ENCODE results near the gene TRIM25.

TRIM25 gene

GRCh38 chr17:56866076-56866475, 47.8 kb downstream of the TRIM25 start:
- DNase-seq, result peak; percentile 38 to 65
- peaks cover 1% of the 10 kb centered on the region for H3K79me1 ChIP-seq (ENCODE audit: low read length)
- no peak overlapping the region for H4K12ac ChIP-seq (ENCODE audit: low read depth, low read length)
- H3K4ac ChIP-seq (ENCODE audit: low read depth, low read length), result no peak overlapping the region
- H2BK5ac ChIP-seq (ENCODE audit: low read depth, low read length, poor library complexity), result no peak overlapping the region
- H3K18ac ChIP-seq (ENCODE audit: low read length), result no peak overlapping the region
- no peak overlapping the region for H3K23ac ChIP-seq (ENCODE audit: low read length)
- H2BK12ac ChIP-seq (ENCODE audit: low read length), result no peak overlapping the region
- H3K27ac ChIP-seq (ENCODE audit: low read depth, low read length), result no peak overlapping the region
- no peaks in the 10 kb centered on the region for H3K9me3 ChIP-seq (ENCODE audit: insufficient read depth, low read depth, low read length)
- no peak overlapping the region for H3K4me3 ChIP-seq (ENCODE audit: low read depth, low read length)
- no peaks in the 10 kb centered on the region for H3K79me2 ChIP-seq (ENCODE audit: control insufficient read depth, insufficient read depth, low read length, poor library complexity)
- H4K91ac ChIP-seq (ENCODE audit: low read depth, low read length), result no peak overlapping the region
- peaks cover 3 to 9% of the 10 kb centered on the region in 2 experiments for H3K4me1 ChIP-seq (ENCODE audit: control insufficient read depth in 1 of 2, insufficient read depth in 2 of 2, low read length in 2 of 2)
- no peak overlapping the region for H2AFZ ChIP-seq (ENCODE audit: insufficient read depth, low read length, poor library complexity)
- H3K14ac ChIP-seq (ENCODE audit: low read length), result no peak overlapping the region
- H2BK120ac ChIP-seq (ENCODE audit: insufficient read depth, low read length, poor library complexity), result no peak overlapping the region
- no peak overlapping the region for H4K8ac ChIP-seq (ENCODE audit: low read depth, low read length)
- H3K4me2 ChIP-seq (ENCODE audit: low read length), result no peak overlapping the region
- H3K9ac ChIP-seq (ENCODE audit: low read length), result no peak overlapping the region
- no peak overlapping the region for H2AK5ac ChIP-seq (ENCODE audit: low read length)
- no CpG with 5 or more reads among the region's 5 CpGs for WGBS (ENCODE audit: extremely low coverage, insufficient coverage, insufficient read length)
- peaks cover 1 to 2% of the 10 kb centered on the region in 2 experiments for H3K36me3 ChIP-seq (ENCODE audit: control insufficient read depth in 1 of 2, insufficient read depth in 2 of 2, low read length in 2 of 2)
- no peaks in the 10 kb centered on the region for H3K27me3 ChIP-seq (ENCODE audit: insufficient read depth, low read length)

GRCh38 chr17:56863974-56864373, 49.9 kb downstream of the TRIM25 start:
- H3K14ac ChIP-seq (ENCODE audit: low read length), result no peak overlapping the region
- no peaks in the 10 kb centered on the region for H3K9me3 ChIP-seq (ENCODE audit: insufficient read depth, low read depth, low read length)
- H3K4me3 ChIP-seq (ENCODE audit: low read depth, low read length), result no peak overlapping the region
- H3K79me2 ChIP-seq (ENCODE audit: control insufficient read depth, insufficient read depth, low read length, poor library complexity), result no peaks in the 10 kb centered on the region
- no peak overlapping the region for H2AK5ac ChIP-seq (ENCODE audit: low read length)
- WGBS (ENCODE audit: extremely low coverage, insufficient coverage, insufficient read length), result no CpG with 5 or more reads among the region's 3 CpGs
- no peak for DNase-seq
- H3K23ac ChIP-seq (ENCODE audit: low read length), result no peak overlapping the region
- H2AFZ ChIP-seq (ENCODE audit: insufficient read depth, low read length, poor library complexity), result no peak overlapping the region
- H3K27me3 ChIP-seq (ENCODE audit: insufficient read depth, low read length), result no peaks in the 10 kb centered on the region
- H3K4ac ChIP-seq (ENCODE audit: low read depth, low read length), result no peak overlapping the region
- H3K9ac ChIP-seq (ENCODE audit: low read length), result no peak overlapping the region
- H4K12ac ChIP-seq (ENCODE audit: low read depth, low read length), result no peak overlapping the region
- no peak overlapping the region for H2BK12ac ChIP-seq (ENCODE audit: low read length)
- no peak overlapping the region for H2BK120ac ChIP-seq (ENCODE audit: insufficient read depth, low read length, poor library complexity)
- H3K18ac ChIP-seq (ENCODE audit: low read length), result no peak overlapping the region
- H4K8ac ChIP-seq (ENCODE audit: low read depth, low read length), result no peak overlapping the region
- no peak overlapping the region for H4K91ac ChIP-seq (ENCODE audit: low read depth, low read length)
- peaks cover 1% of the 10 kb centered on the region for H3K79me1 ChIP-seq (ENCODE audit: low read length)
- no peak overlapping the region for H3K27ac ChIP-seq (ENCODE audit: low read depth, low read length)
- H3K36me3 ChIP-seq (ENCODE audit: control insufficient read depth in 1 of 2, insufficient read depth in 2 of 2, low read length in 2 of 2), result peaks cover 1 to 6% of the 10 kb centered on the region in 2 experiments
- peaks cover 3 to 4% of the 10 kb centered on the region in 2 experiments for H3K4me1 ChIP-seq (ENCODE audit: control insufficient read depth in 1 of 2, insufficient read depth in 2 of 2, low read length in 2 of 2)
- H3K4me2 ChIP-seq (ENCODE audit: low read length), result no peak overlapping the region
- no peak overlapping the region for H2BK5ac ChIP-seq (ENCODE audit: low read depth, low read length, poor library complexity)

- no peak for DNase-seq
- H3K79me2 ChIP-seq (ENCODE audit: control insufficient read depth, insufficient read depth, low read length, poor library complexity), result no peaks in the 10 kb centered on the region
- no peak overlapping the region for H4K91ac ChIP-seq (ENCODE audit: low read depth, low read length)
- H2BK120ac ChIP-seq (ENCODE audit: insufficient read depth, low read length, poor library complexity), result no peak overlapping the region
- no peaks in the 10 kb centered on the region for H3K27me3 ChIP-seq (ENCODE audit: insufficient read depth, low read length)
- no CpG with 5 or more reads among the region's 3 CpGs for WGBS (ENCODE audit: extremely low coverage, insufficient coverage, insufficient read length)
- H3K23ac ChIP-seq (ENCODE audit: low read length), result no peak overlapping the region
- no peaks in the 10 kb centered on the region for H3K9me3 ChIP-seq (ENCODE audit: insufficient read depth, low read depth, low read length)
- H3K4me1 ChIP-seq (ENCODE audit: control insufficient read depth in 1 of 2, insufficient read depth in 2 of 2, low read length in 2 of 2), result no peaks in the 10 kb centered on the region
- no peak overlapping the region for H3K4me2 ChIP-seq (ENCODE audit: low read length)
- H3K36me3 ChIP-seq (ENCODE audit: control insufficient read depth in 1 of 2, insufficient read depth in 2 of 2, low read length in 2 of 2), result peaks cover 1 to 6% of the 10 kb centered on the region in 2 experiments
- no peak overlapping the region for H2BK5ac ChIP-seq (ENCODE audit: low read depth, low read length, poor library complexity)
- no peak overlapping the region for H3K18ac ChIP-seq (ENCODE audit: low read length)
- H3K4me3 ChIP-seq (ENCODE audit: low read depth, low read length), result no peak overlapping the region
- no peak overlapping the region for H3K14ac ChIP-seq (ENCODE audit: low read length)
- H2BK12ac ChIP-seq (ENCODE audit: low read length), result no peak overlapping the region
- H3K4ac ChIP-seq (ENCODE audit: low read depth, low read length), result no peak overlapping the region
- H2AFZ ChIP-seq (ENCODE audit: insufficient read depth, low read length, poor library complexity), result no peak overlapping the region
- H3K27ac ChIP-seq (ENCODE audit: low read depth, low read length), result no peak overlapping the region
- H4K12ac ChIP-seq (ENCODE audit: low read depth, low read length), result no peak overlapping the region
- H4K8ac ChIP-seq (ENCODE audit: low read depth, low read length), result no peak overlapping the region
- peaks cover 1% of the 10 kb centered on the region for H3K79me1 ChIP-seq (ENCODE audit: low read length)
- H3K9ac ChIP-seq (ENCODE audit: low read length), result no peak overlapping the region
- no peak overlapping the region for H2AK5ac ChIP-seq (ENCODE audit: low read length)
Observed at GRCh38 chr17:56861899-56862298, 52.0 kb downstream of the TRIM25 start.

GRCh38 chr17:56851008-56851407, 62.8 kb downstream of the TRIM25 start:
- no peak overlapping the region for H3K9ac ChIP-seq (ENCODE audit: low read length)
- no peak overlapping the region for H3K27ac ChIP-seq (ENCODE audit: low read depth, low read length)
- no peak overlapping the region for H3K14ac ChIP-seq (ENCODE audit: low read length)
- no CpG with 5 or more reads among the region's 3 CpGs for WGBS (ENCODE audit: extremely low coverage, insufficient coverage, insufficient read length)
- no peak overlapping the region for H4K12ac ChIP-seq (ENCODE audit: low read depth, low read length)
- H2BK12ac ChIP-seq (ENCODE audit: low read length), result no peak overlapping the region
- H4K8ac ChIP-seq (ENCODE audit: low read depth, low read length), result no peak overlapping the region
- DNase-seq, result no peak
- H3K4ac ChIP-seq (ENCODE audit: low read depth, low read length), result no peak overlapping the region
- no peaks in the 10 kb centered on the region for H3K79me1 ChIP-seq (ENCODE audit: low read length)
- H3K9me3 ChIP-seq (ENCODE audit: insufficient read depth, low read depth, low read length), result no peaks in the 10 kb centered on the region
- no peak overlapping the region for H2AK5ac ChIP-seq (ENCODE audit: low read length)
- H3K18ac ChIP-seq (ENCODE audit: low read length), result no peak overlapping the region
- H4K91ac ChIP-seq (ENCODE audit: low read depth, low read length), result no peak overlapping the region
- no peaks in the 10 kb centered on the region for H3K27me3 ChIP-seq (ENCODE audit: insufficient read depth, low read length)
- no peaks in the 10 kb centered on the region for H3K4me1 ChIP-seq (ENCODE audit: control insufficient read depth in 1 of 2, insufficient read depth in 2 of 2, low read length in 2 of 2)
- H3K4me3 ChIP-seq (ENCODE audit: low read depth, low read length), result no peak overlapping the region
- no peak overlapping the region for H3K4me2 ChIP-seq (ENCODE audit: low read length)
- no peak overlapping the region for H2BK5ac ChIP-seq (ENCODE audit: low read depth, low read length, poor library complexity)
- no peak overlapping the region for H3K23ac ChIP-seq (ENCODE audit: low read length)
- no peak overlapping the region for H2BK120ac ChIP-seq (ENCODE audit: insufficient read depth, low read length, poor library complexity)
- H3K36me3 ChIP-seq (ENCODE audit: control insufficient read depth in 1 of 2, insufficient read depth in 2 of 2, low read length in 2 of 2), result peaks cover 4% of the 10 kb centered on the region in 2 experiments
- no peak overlapping the region for H2AFZ ChIP-seq (ENCODE audit: insufficient read depth, low read length, poor library complexity)
- H3K79me2 ChIP-seq (ENCODE audit: control insufficient read depth, insufficient read depth, low read length, poor library complexity), result no peaks in the 10 kb centered on the region
